Skeletal muscle satellite cell (primary cell): ENCODE data around the gene TIMM44.

ENCODE experiments used
- H3K27me3 ChIP-seq: 2 replicates; pipeline ENCODE4 v1.7.0; 2013; ENCODE audit warnings: low read length; ENCODE audit not compliant: control insufficient read depth, insufficient read depth
- H3K36me3 ChIP-seq: 2 replicates; pipeline ENCODE4 v1.7.0; 2013; ENCODE audit warnings: mild to moderate bottlenecking, control low read depth, low read length; ENCODE audit not compliant: insufficient read depth
- H3K4me1 ChIP-seq: 2 replicates; pipeline ENCODE4 v1.7.0; 2013; ENCODE audit warnings: low read length; ENCODE audit not compliant: control insufficient read depth, insufficient read depth
- H3K4me2 ChIP-seq: 2 replicates; pipeline ENCODE4 v1.7.0; 2013; ENCODE audit warnings: mild to moderate bottlenecking, low read length
- H3K4me3 ChIP-seq: 2 replicates; pipeline ENCODE4 v1.7.0; 2013; ENCODE audit warnings: low read length
- H3K9ac ChIP-seq: 2 replicates; pipeline ENCODE4 v1.7.0; 2013; ENCODE audit warnings: mild to moderate bottlenecking, low read depth, low read length, moderate library complexity
- H3K9me3 ChIP-seq: replicated peaks from 2 replicates; pipeline ENCODE4 v1.7.0; 2013; ENCODE audit warnings: mild to moderate bottlenecking, control low read depth, low read length

The TIMM44 gene

GRCh38 chr19:7927605-7928333 lies 15.7 kb downstream of the TIMM44 start:
- Histone ChIP-seq H3K4me2 (peak overlapping the region; percentile 61), H3K9me3 (no peaks in the 10 kb centered on the region), H3K4me3 (no peak overlapping the region), H3K9ac (peak overlapping the region; percentile 55), H3K4me1 (peaks cover 44% of the 10 kb centered on the region), H3K36me3 (peaks cover 35% of the 10 kb centered on the region), H3K27me3 (no peaks in the 10 kb centered on the region)

GRCh38 chr19:7926727-7927604 lies 16.5 kb downstream of the TIMM44 start:
- Histone ChIP-seq H3K9ac (no peak overlapping the region), H3K4me1 (peaks cover 48% of the 10 kb centered on the region), H3K9me3 (no peaks in the 10 kb centered on the region), H3K36me3 (peaks cover 35% of the 10 kb centered on the region), H3K4me3 (no peak overlapping the region), H3K4me2 (peak overlapping the region; percentile 87), H3K27me3 (no peaks in the 10 kb centered on the region)

GRCh38 chr19:7926021-7926726 lies 17.3 kb downstream of the TIMM44 start, which contains the start of gene CTXN1:
CTXN1 (minus strand) TSS chr19:7926135; CDS start chr19:7925538, 597 bp downstream.
- peak within 1 kb of the TSS; percentile 72 for H3K4me3 ChIP-seq
- H3K9me3 ChIP-seq = no peaks in the 10 kb centered on the region
- H3K36me3 ChIP-seq = peaks cover 30% of the 10 kb centered on the region
- no peaks in the 10 kb centered on the region for H3K27me3 ChIP-seq
- peak within 1 kb of the TSS; percentile 52 for H3K9ac ChIP-seq
- peaks cover 56% of the 10 kb centered on the region for H3K4me1 ChIP-seq
- peak within 1 kb of the TSS; percentile 87 for H3K4me2 ChIP-seq

GRCh38 chr19:7925171-7925851 lies 18.2 kb downstream of the TIMM44 start:
- Histone ChIP-seq H3K4me1 (peaks cover 55% of the 10 kb centered on the region), H3K36me3 (peaks cover 22% of the 10 kb centered on the region), H3K4me3 (peak overlapping the region; percentile 55), H3K27me3 (no peaks in the 10 kb centered on the region), H3K9me3 (no peaks in the 10 kb centered on the region), H3K4me2 (peak overlapping the region; percentile 69), H3K9ac (no peak overlapping the region)

- H3K9ac ChIP-seq = no peak overlapping the region
- no peaks in the 10 kb centered on the region for H3K27me3 ChIP-seq
- peak overlapping the region; percentile 69 for H3K4me2 ChIP-seq
- H3K36me3 ChIP-seq = peaks cover 22% of the 10 kb centered on the region
- peaks cover 53% of the 10 kb centered on the region for H3K4me1 ChIP-seq
- no peaks in the 10 kb centered on the region for H3K9me3 ChIP-seq
- no peak overlapping the region for H3K4me3 ChIP-seq
Observed at GRCh38 chr19:7924651-7925170, 18.8 kb downstream of the TIMM44 start.

GRCh38 chr19:7924241-7924640 lies 19.2 kb downstream of the TIMM44 start:
- Histone ChIP-seq H3K4me3 (no peak overlapping the region), H3K36me3 (peaks cover 22% of the 10 kb centered on the region), H3K4me2 (no peak overlapping the region), H3K9ac (no peak overlapping the region), H3K4me1 (peaks cover 53% of the 10 kb centered on the region), H3K9me3 (no peaks in the 10 kb centered on the region), H3K27me3 (no peaks in the 10 kb centered on the region)

- H3K4me2 ChIP-seq = no peak overlapping the region
- peaks cover 22% of the 10 kb centered on the region for H3K36me3 ChIP-seq
- peaks cover 48% of the 10 kb centered on the region for H3K4me1 ChIP-seq
Observed at GRCh38 chr19:7923295-7924191, 19.9 kb downstream of the TIMM44 start.

GRCh38 chr19:7922836-7923195 lies 20.6 kb downstream of the TIMM44 start:
- Histone ChIP-seq H3K9ac (no peak overlapping the region), H3K27me3 (no peaks in the 10 kb centered on the region), H3K4me2 (no peak overlapping the region), H3K9me3 (no peaks in the 10 kb centered on the region), H3K36me3 (peaks cover 22% of the 10 kb centered on the region), H3K4me3 (no peak overlapping the region), H3K4me1 (peaks cover 42% of the 10 kb centered on the region)

More at GRCh38 chr19:7923295-7924191, 19.9 kb downstream of the TIMM44 start:
- no peak overlapping the region for H3K4me3 ChIP-seq
- H3K9ac ChIP-seq = no peak overlapping the region
- H3K9me3 ChIP-seq = no peaks in the 10 kb centered on the region
- no peaks in the 10 kb centered on the region for H3K27me3 ChIP-seq

GRCh38 chr19:7921967-7922835 lies 21.3 kb downstream of the TIMM44 start:
- H3K27me3 ChIP-seq = peaks cover 2% of the 10 kb centered on the region
- peaks cover 22% of the 10 kb centered on the region for H3K36me3 ChIP-seq
- H3K9me3 ChIP-seq = no peaks in the 10 kb centered on the region
- peak overlapping the region; percentile 76 for H3K4me3 ChIP-seq
- peaks cover 43% of the 10 kb centered on the region for H3K4me1 ChIP-seq
- peak overlapping the region; percentile 86 for H3K9ac ChIP-seq
- peak overlapping the region; percentile 93 for H3K4me2 ChIP-seq
